GM18873 (cell line): ENCODE data around the gene VTI1A.

Experiments used
- ATAC-seq: cut with Tn5 transposase; IDR thresholded peaks from one replicate; pipeline ENCODE4 v1.9.1; 2021; ENCODE audit warnings: mild to moderate bottlenecking, moderate library complexity, moderate number of reproducible peaks; ENCODE audit not compliant: unreplicated experiment, low FRiP score

The VTI1A gene

DNA sequence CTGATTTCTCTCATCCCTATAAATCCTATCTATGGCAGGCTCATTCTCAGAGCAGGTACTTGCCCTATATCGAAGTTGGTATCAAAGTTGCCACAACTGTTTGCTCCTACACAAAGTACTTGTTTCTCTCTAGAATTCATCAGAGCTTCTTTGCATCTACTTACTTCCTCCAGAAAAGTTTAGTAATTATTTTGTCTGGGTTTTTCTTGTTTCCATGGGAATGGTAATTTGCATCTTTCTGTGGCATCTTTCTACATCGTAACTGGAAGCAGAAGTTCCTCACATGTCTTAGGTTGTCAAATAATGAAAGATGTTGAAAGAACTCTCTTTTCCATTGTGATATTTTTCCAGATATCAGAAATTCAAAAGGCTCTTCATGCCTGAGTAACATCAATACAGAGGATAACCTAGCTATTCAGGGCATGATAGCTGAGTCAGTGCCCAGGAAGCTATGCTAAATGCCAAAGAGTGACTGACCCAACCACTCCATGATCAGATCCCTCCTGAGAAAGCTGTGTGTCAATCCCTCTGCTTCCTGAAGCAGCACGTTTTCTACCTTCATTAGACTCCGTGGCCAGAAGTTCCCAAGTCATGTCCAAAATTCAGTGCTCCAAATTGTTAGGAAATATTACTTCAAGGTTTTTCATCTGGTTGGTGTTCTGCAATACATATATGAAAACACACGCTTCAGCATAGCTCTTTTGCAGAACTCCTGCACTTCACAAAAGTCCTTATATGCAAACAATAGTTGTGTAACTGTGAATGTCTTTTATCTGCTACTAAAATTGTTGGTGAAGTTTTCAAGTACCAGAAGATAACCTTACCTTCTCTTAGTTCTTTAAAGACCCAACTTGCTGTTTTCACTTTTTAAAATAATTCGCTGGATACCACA, 216.5 kb downstream of the VTI1A start:
- ATAC-seq = no peak

DNA sequence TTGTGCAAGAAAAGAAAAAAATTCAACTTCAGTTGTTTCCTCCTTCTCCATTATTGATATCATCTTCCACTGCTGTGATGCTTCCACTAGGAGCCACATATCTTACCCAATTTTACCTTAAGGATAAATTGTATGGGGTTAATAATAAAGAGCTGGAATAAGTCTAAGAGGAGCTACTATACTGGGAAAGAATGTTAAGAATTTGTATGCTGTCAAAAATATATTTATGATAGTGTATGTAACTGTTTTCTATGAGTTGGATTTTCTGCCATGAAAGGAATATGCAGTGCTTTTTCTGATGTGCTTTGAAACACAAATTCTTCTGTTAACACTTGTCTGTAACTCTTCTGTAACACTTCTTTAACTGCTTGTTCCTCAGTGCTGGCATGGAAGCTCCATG, 219.1 kb downstream of the VTI1A start:
- no peak for ATAC-seq

DNA sequence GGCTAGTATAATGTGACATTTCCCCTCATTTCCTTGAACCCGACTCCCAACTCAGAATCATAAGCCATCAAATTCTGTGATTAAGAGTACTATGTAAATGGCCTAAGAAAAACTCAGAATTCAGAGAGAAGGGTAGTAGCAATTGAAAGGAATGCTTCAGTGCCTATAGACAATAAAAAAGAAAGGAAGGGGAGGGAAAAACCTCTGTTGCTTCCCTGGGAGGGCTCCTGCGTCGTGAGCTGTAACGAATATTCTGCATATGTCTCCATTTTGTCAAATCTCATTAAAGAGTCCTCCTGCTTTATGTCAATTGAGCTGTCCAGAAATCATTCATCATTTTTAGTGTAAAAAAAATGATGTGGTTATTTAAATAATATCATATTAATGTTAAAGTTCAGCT, 223.0 kb downstream of the VTI1A start:
- ATAC-seq = no peak

DNA sequence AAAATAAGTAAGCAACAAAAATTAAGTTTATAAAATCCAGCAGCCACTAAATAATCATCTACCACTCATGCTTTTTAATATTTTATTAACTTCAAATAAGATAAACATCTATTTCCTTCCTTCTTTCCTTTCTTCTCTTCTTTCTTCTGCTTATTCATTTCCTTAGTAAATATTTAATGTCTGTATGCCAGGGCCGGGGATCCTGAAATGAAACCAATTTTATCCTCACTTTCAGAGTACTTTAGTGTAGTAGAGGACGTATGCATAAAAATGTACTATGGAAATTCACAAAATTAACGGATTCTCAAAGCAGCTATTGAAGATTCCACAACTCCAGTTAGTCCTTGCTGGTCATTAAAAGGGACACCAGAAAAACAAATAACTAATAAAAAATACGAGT, 224.7 kb downstream of the VTI1A start:
- ATAC-seq = no peak

DNA sequence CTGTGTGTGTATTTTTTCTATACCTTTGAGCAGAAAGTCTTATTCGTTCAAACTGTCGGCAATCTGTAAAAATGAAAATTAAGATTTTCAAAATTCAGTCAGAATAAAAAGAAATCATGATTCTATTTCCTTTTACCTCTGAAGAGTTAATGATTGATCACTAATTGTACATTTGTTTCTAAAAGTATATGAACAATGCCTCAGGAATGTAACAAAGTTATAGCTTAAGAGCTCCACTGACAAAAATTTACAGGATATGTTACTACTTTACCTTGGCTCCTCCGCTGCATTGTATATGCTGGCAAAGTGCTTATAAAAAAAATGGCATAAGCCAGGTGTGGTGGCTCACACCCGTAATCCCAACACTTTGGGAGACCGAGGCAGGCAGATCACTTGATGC, 225.7 kb downstream of the VTI1A start:
- no peak for ATAC-seq

DNA sequence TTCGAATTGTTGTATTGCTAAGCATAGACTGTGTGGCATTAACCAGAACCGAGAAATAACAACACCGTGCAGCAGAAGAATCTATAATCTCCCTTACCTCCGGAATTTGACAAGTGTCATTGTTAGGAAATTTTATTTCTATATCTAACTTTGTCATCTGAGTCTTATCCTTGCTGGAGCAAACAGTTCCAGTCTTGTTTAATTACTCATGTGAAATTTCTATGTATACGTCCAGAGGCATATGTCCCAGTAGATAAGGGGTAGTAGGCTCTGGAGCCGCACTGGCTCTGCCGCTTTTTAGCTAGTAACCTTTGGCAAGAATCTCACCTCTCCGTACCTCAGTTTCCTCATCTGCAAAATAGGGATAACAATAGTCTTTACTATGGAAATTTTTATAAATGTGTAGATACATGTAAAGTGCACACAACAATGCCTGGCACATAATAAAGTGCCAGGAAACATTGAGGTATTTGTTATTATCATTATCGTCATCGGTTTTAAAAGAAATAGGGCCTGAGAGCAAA, 228.6 kb downstream of the VTI1A start:
- no peak for ATAC-seq

DNA sequence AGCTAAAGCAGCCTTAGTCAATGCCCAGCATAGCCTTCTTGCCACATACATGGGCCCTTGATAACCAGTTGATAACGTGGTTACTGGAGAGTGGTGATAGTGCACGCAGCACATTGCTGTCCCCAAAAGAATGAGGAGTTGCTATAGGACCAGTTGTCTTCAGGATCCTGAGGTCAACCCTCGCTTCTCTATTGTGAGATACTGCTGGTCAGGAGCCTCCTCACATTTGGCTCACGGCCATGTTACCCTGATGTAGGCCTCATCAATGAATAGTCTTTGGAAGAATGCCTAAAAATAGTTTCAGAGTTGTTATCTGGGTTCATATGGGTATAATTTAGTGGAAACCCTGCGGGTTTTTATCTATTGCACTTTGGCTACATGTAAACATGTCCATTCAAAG, 230.7 kb downstream of the VTI1A start:
- ATAC-seq = no peak

DNA sequence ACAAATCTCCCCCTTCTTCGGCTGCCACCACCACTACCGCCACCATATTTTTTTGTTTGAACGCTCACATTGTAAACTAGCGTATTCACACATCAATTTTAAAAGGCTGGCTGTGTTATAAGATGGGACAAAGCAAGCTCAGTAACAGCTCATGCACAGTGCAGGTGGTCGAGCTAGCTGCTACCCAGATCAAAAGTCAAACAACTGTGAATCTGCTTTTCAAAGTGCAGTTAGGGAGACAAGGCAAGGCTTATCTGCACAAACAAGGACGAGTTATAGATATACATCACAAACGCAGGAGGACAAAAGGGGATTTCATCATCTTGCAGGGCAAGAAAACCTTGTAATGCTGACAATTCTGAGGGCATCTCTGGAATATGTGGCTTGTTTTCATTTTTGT, 231.6 kb downstream of the VTI1A start:
- no peak for ATAC-seq

DNA sequence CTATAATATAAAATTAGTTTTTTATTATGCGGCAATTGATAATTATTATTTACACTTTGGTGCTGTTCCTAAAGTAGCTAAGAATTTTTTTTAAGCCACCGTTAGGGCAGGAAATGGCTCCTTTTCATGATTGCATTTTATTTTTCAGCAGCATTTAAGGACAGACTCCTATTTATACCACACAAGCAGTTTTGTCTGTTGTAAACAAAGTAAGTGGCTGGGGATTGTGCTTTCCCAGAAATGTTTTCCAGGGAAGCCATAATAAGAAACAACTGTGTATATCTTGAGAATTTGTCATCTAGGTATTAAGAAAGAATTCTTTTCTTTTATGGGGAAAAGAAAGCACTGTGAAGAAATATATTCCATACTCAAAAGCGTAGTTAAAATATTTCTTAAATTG, 232.0 kb downstream of the VTI1A start:
- no peak for ATAC-seq

DNA sequence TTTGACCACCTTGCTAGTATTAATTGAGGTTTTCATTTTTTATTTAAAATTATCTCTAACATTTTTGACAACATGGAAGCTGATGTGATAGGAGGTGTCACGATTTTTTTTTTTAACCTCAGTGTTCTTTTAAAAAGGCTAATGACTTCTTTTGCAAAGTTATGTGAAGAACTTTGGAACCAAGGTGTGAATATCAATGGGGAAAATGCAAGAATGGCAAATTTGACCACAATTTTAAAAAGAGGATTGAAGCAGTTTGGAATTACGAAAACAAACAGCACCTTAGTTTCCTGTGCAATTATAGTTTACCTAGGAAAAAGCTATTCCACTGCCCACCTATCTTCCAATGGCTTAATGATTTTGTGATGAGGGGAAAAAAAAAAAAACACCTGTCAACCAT, 232.4 kb downstream of the VTI1A start:
- ATAC-seq = no peak

DNA sequence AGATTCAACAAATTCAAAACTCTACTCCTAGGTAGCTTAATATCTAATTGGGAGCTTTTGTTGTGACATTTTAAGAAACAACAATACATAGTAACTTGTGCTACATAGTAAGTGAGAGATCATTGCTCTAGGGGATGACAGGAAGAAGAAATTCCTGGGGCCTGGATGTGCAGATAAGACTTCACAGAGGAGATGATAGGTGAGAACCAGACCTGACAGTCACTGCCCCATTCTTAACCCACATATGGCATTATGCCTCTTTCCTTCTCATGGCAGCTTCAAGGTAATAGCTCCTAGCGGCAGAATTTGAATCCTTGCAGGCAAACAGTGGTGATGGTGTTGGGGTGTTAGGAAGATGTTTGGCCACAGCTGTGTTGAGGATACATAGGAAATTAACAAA, 233.6 kb downstream of the VTI1A start:
- no peak for ATAC-seq

DNA sequence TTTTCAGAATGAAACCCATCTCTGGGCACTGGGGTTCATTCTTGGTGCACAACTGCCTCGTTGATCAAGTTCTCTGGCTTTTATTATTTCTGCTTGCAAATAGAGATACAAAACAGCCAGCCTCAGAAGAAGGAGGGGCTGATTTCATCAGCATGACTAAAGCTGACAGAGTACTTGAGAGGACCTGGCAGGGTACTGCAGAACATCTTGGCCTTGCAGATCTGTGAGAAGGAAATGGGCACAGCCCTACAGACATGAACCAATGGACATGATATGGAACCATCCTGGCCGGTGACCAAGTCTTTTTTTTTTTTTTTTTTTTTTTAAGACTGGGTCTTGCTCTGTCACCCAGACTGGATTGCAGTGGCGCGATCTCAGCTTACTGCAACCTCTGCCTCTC, 240.6 kb downstream of the VTI1A start:
- no peak for ATAC-seq

DNA sequence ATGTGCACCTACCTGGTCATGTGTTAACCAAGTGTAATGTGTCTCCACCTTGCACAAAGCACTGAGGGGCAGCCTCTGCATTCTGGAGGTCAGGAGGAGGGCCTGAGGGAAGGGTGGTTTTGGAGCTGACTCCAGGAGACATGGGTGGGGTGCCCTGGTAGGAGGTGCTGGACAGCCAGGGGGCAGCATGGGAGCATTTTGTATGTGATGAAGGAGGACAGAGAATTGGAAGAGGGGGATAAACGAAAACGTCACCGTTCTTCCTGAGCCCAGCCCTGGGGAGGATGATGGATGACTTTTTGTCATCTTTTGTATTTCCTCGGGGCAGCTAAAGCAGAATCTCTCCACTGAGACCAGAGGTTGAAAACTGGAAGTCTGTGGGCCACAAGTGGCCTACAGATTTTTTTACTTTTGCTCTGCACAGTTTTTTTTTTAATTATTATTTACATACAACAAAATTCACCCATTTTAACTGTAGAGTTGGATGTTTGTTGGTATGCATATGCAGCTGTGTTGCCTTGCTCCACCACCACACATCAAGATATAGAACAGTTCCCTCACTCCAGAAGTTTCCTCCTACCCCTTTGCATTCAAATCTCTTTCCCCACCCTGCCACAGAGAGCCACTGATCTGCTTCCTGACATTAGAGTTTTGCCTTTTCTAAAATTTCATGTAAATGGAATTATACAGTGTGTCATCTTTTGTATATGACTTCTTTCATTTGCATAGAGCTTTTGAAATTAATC, 242.5 kb downstream of the VTI1A start:
- ATAC-seq = no peak

DNA sequence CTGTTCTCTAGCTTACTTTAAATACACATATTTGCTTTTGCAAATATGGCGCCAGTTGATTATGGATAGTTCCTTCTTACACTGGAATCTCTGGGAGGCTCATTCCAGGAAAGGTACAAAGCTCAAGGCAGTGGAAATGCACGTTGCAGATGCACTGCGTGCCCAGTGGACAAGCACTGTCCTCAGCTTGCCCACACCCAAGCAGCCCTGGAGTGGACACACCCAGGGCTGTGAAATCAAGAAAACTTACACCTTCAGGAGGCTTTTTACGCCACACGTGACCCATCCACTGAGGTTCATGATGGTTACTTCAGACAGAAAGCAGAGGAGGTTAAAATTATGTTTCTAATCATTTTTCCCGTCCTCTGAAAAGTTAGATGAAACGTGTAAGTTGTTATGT, 248.5 kb downstream of the VTI1A start:
- ATAC-seq = no peak

DNA sequence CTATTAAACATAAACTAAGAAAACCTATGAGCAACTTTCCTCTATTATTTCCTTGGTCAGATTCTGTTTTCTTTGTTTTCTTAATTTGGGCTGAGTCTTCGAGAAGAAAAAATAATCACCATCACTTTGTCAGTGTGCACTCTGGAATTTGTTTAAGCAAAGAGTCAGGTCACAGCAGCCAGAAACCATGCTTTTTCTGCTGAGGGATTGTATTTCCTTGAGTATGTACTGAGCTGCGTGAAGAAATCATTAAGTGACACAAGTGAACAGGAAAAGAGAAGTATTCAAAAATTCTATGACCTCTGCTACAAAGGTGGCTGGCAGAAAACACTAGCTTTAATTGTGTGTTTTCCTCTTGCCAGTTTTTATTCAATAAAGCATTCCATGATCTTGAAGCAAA, 249.6 kb downstream of the VTI1A start:
- no peak for ATAC-seq

DNA sequence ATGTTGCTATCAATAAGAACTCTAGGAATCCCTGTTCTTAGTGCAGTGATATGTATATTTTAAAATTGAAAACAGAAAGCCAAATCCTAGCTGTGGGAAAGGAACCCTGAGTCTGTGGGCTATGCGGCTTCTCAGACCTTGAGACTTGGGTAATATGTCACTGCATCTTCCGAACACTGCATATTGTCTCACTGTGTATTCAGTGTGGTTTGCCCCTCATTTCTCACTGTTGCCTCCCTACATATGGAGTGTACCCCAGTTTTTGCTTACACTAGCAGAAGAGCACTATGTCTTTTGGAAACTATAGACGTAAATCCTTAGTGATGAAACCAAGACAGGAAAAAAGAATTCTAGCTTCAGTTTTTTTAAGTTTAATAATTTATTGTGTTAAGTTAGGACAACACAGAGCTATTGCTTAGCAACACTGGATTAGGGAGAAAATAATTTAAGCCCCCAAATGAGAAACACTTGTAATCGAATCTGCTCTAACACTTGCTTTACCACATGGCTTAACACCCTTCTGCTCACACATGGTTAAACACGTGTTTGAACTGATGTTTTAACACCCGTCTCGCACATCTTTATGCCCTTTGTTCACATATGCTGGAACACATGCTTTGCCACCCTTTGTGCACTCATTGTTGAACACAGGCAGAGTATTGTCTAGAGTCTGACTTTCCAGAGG, 251.3 kb downstream of the VTI1A start:
- no peak for ATAC-seq

DNA sequence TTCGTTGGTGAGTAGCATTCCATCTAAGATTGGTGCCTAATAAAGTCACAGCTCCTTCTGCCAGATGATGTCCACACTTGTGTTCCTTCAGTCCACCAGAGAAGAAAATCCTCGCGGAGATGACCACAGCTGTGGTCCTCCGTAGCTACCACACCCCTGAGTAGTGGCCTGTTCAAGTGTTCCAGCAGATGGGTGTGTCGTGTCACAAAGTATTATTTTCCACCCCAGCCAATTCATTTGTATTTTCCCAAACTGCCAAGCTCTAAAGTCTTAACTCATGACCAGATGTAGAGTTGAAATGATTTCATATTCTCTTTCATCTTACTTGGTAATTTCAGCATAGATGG, 251.8 kb downstream of the VTI1A start:
- no peak for ATAC-seq

DNA sequence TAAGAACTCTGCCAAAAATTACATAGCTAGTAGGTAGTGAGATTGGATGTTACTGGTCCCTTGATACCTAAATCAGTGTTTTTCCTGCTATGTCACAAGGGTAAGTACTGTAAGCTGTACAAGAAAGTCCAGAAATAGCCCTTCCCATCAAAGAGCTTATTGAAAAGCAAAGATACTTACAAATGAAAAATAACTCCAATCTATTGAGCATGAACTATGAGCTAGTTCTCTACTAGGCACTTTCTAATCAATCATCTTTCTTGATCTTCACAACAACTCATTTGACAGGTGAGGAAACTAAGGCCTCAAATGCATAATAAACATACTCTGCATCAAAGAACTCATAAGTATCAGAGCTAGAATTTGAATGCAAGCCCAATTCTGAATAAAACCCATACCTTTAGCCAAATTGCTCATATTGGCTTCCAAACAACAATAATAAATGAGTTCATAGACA, 253.2 kb downstream of the VTI1A start:
- ATAC-seq = no peak

DNA sequence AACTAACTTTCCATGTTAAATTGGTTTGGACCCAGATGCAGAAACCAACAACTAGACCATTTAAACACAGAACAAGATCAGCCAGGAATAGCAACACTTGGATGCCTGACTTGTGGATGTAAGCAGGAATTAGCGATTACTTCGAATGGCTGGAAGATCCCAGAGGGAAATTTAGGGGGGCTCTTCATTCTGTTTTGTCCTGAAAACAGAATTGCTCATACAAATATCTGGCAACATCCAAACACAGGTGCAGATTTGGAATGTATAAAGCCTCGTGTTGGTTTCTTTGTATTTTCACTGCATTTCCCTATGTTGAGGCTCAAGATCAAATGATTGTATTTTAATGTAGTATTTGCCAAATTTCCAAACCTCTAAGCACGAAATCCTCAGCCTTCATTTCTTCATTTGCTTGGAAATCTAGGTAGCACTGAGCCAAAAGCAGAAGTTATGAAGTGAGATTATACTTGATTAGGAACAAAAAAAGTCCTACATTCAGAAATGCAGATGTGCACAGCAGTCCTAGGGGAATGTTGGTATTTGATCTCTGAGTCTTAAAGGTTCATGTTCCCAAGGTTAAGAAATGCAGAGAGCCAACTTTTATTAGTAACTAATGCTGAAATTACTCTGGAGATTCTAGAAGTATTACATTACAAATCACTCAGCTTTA, 254.3 kb downstream of the VTI1A start:
- ATAC-seq = no peak

DNA sequence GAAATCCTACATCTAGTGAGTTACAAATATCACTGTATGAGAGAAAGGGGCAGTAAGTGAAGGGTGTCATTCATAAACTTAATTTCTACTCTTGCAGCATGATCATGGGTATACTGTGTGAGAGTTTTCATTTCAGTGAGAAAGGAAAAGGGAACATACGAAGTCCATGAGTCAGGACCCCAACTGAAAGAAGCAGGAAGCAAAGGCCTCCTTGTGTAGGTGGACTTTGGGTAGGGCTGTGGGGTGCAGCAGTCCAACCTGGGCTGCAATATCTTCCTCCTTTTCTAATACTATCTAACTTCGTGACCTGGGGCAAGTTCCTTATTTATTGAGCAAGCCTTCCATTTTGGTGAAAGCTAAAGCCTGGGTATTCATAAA, 254.9 kb downstream of the VTI1A start:
- ATAC-seq = no peak

DNA sequence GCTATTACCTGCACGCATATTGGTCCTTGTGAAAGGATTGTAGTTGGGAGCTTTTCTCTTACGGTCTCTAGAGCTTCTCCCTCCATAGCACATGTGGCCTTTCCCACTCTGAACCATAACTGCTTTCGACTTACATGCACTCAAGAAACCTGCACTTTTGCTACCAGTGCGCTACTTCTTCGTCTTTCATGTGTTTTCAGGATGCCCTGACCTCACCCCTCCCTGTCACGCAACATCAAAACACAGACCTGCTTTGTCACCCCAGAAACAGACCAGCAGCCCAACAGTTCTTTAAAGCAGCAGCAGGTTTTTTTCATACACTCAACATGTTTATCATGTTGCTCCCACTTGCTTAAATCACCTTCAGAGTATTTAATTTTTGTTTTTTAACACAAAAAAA, 259.6 kb downstream of the VTI1A start:
- no peak for ATAC-seq
